ENCODE measurements around the gene NFE2L2. TPM values are rescaled to one million over a fixed set of nuclear protein-coding genes. Genes with fewer than 3 reads are reported as not detected.
"Not testable (repeated sequence)": the region's sequence is repeated elsewhere in the genome, so short reads cannot be mapped to it uniquely, and the experiment has no call there.

NFE2L2 gene
- total and polyA plus RNA-seq, 8 donors, result 76.0 to 104 (median 88.7) TPM

- Histone ChIP-seq H3K27ac (no peak overlapping the region), H3K4me3 (no peak overlapping the region), H3K4me1 (no peaks in the 10 kb centered on the region), H3K36me3 (no peaks in the 10 kb centered on the region), H3K9me3 (no peaks in the 10 kb centered on the region), H3K27me3 (no peaks in the 10 kb centered on the region)
- intact Hi-C loops (cut with DNase I), result no loop called here
- ATAC-seq, result no peak
- no peak for DNase-seq
- no peak for TF ChIP-seq CTCF (IDR thresholded peaks at IDR 0.05)
Measured at GRCh38 chr2:177192788-177193187, 71.7 kb downstream of the NFE2L2 start.

DNA sequence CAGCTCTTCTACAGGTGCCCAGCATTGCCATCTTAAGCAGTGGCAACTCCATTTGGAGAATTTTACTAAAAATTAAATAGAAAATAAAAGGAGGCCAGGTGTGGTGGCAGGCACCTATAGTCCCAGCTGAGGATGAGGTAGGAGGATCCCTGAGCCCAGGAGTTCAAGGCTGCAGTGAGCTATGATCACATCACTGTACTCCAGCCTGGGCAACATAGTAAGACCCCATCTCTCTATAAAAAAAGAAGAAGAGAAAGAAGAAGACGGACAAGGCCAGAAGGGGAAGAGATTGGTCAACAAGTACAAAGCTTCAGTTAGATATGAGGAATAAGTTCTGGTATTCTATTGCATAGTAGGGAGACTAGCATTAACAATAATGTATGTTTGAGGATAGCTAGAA is 73.6 kb downstream of the NFE2L2 start:
- no peak for TF ChIP-seq CTCF (IDR thresholded peaks at IDR 0.05)
- H3K36me3 ChIP-seq, result no peaks in the 10 kb centered on the region
- H3K27ac ChIP-seq, result no peak overlapping the region
- no peak for DNase-seq
- H3K4me3 ChIP-seq, result no peak overlapping the region
- H3K4me1 ChIP-seq, result no peaks in the 10 kb centered on the region
- intact Hi-C loops (cut with DNase I), result no loop called here
- H3K9me3 ChIP-seq, result no peaks in the 10 kb centered on the region
- ATAC-seq, result no peak
- H3K27me3 ChIP-seq, result no peaks in the 10 kb centered on the region

DNA sequence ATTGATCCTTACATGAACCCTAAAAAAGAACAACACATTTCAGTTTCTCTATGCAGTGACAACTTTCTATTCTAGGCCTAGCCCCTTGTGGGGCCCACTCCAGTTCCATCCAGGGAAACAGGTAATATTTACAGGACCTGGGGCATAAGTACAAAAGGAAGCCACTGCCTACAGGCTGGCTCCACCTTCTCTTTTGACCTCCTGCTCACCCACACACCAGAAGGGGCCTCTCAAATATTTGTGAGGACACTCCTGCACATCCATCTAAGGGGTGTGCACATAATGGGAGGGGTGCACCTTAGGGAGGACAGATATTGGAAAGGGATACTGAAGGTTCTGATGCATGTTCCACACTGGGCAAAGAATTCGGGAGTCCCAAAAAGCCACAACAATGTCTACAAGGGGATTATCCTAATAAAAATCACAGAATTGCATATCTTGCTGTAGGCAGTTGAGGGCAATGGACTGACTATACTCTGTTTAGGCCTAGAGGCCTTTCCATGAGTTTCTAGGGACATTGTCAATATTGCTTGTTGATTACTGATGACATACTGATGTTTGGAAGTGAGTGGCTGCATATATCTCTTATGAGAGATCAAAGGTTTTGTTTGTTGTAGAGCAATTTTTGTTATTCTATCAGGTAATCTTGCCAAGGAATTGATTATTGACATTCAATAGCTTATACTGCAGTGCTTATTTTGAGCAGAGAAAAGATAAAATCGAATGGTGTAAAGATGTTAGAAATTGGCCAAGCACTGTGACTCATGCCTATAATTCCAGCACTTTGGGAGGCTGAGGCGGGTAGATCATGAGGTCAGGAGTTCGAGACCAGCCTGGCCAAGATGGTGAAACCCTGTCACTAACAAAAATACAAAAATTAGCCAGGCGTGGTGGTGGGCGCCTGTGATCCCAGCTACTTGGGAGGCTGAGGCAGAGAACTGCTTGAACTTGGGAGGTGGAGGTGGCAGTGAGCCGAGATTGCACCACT is 75.8 kb downstream of the NFE2L2 start:
- no peaks in the 10 kb centered on the region for H3K36me3 ChIP-seq
- no peaks in the 10 kb centered on the region for H3K4me1 ChIP-seq
- TF ChIP-seq CTCF (IDR thresholded peaks at IDR 0.05), result no peak
- no peaks in the 10 kb centered on the region for H3K27me3 ChIP-seq
- DNase-seq, result no peak
- no peak overlapping the region for H3K4me3 ChIP-seq
- no peak for ATAC-seq
- H3K27ac ChIP-seq, result no peak overlapping the region
- no peaks in the 10 kb centered on the region for H3K9me3 ChIP-seq
- intact Hi-C loops (cut with DNase I), result no loop called here

DNA sequence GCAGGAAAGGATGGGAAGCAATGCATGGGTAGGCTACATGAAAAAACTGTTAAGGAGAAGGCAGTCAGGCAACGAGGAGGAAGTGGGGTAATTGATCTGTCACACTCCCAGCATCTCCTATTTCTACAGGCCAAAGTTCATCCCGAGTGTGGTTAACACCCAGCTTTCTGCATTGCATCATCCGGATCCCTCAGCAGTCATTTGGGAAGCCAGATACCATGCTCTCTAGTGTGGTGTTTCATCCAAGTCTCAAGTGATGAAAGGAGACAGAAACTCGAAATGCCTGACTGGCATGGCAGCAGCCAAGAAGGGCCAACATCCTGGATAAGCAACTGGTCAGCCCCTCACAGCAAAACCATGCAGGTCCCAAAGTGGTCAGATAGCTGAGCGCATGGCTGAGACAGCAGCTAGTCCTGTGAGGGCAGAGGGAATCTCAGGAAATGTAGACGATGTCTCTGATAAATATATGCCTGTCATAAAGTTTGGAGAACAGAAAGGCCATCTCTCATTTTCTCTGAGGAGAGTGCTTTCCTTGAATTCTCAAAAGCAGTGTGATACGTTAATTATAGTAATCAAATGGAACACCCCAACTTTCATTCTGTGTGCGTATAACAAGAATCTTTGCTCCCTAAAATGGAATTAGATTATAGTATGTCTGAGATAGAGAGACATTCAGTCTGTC is 76.8 kb downstream of the NFE2L2 start:
- ATAC-seq, result no peak
- intact Hi-C loops (cut with DNase I), result no loop called here
- Histone ChIP-seq H3K36me3 (no peaks in the 10 kb centered on the region), H3K4me3 (no peak overlapping the region), H3K27me3 (no peaks in the 10 kb centered on the region), H3K4me1 (no peaks in the 10 kb centered on the region), H3K27ac (no peak overlapping the region), H3K9me3 (no peaks in the 10 kb centered on the region)
- DNase-seq, result no peak
- no peak for TF ChIP-seq CTCF (IDR thresholded peaks at IDR 0.05)

DNA sequence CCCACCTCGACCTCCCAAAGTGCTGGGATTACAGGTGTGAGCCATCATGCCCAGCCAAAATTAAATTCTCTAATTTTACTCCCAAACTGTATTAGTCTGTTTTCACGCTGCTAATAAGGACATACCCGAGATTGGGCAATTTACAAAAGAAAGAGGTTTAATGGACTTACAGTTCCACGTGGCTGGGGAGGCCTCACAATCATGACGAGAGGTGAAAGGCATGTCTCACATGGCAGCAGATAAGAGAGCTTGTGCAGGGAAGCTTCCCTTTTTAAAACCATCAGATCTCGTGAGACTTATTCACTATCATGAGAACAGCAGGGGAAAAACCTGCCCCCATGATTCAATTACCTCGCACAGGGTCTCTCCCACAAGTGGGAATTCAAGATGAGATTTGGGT is 78.5 kb downstream of the NFE2L2 start:
- H3K4me1 ChIP-seq; H3K9me3 ChIP-seq; H3K4me3 ChIP-seq; H3K27me3 ChIP-seq; H3K36me3 ChIP-seq; H3K27ac ChIP-seq; intact Hi-C loops (cut with DNase I); DNase-seq; ATAC-seq: not testable (repeated sequence)
